Spleen (tissue), 11 donors: Measurements from ENCODE around the gene NCKIPSD. TPM values are rescaled to one million over a fixed set of nuclear protein-coding genes. Genes with fewer than 3 reads are reported as not detected.
A peak's percentile ranks its signal among the peaks of the same experiment; 100 is the strongest.

Source experiments
- DNase-seq: peaks from one replicate; pipeline ENCODE4 v3.0.0-alpha.2; 2020
- H3K27ac ChIP-seq, 8 donors: fragments of 200-600 bp; sonication (generic) in 7 of 8; 1 replicate in 4 of 8; 2 replicates in 4 of 8; pipeline versions ENCODE4 v1.5.0 to v1.8.0; 2016 to 2021; ENCODE audit warnings: inconsistent platforms in 4 of 8, mild to moderate bottlenecking in 4 of 8, moderate library complexity in 1 of 8
- H3K27me3 ChIP-seq, 7 donors: fragments of 200-600 bp; sonication (generic) in 6 of 7; replicated peaks in 1 of 7; 1 replicate in 4 of 7; 2 replicates in 3 of 7; pipeline versions ENCODE4 v1.5.0 to v1.8.0; 2016 to 2021; ENCODE audit warnings: inconsistent platforms in 3 of 7, mild to moderate bottlenecking in 1 of 7
- H3K36me3 ChIP-seq, 6 donors: fragments of 200-600 bp; sonication (generic) in 5 of 6; 1 replicate in 4 of 6; 2 replicates in 2 of 6; pipeline versions ENCODE4 v1.5.0 to v1.8.0; 2016 to 2021; ENCODE audit warnings: inconsistent platforms in 2 of 6
- H3K4me1 ChIP-seq, 6 donors: fragments of 200-600 bp; sonication (generic) in 5 of 6; 1 replicate in 3 of 6; 2 replicates in 3 of 6; pipeline versions ENCODE4 v1.5.0 to v1.8.0; 2016 to 2021; ENCODE audit warnings: inconsistent platforms in 3 of 6
- H3K4me3 ChIP-seq, 8 donors: fragments of 200-600 bp; sonication (generic) in 7 of 8; 1 replicate in 4 of 8; 2 replicates in 4 of 8; pipeline versions ENCODE4 v1.5.0 to v1.8.0; 2016 to 2021; ENCODE audit warnings: inconsistent platforms in 4 of 8, mild to moderate bottlenecking in 4 of 8, moderate library complexity in 2 of 8
- H3K9me3 ChIP-seq, 8 donors: fragments of 200-600 bp; sonication (generic) in 7 of 8; 1 replicate in 4 of 8; 2 replicates in 4 of 8; pipeline versions ENCODE4 v1.5.0 to v1.8.0; 2016 to 2021; ENCODE audit warnings: inconsistent platforms in 4 of 8
- POLR2A ChIP-seq, 3 donors: fragments of 450-650 bp; IDR thresholded peaks; one replicate each; pipeline ENCODE4 v1.5.1; 2017; ENCODE audit warnings: antibody characterized with exemption in 3 of 3, mild to moderate bottlenecking in 1 of 3
- POLR2AphosphoS5 ChIP-seq, 3 donors: sonication (generic); formaldehyde crosslinking; IDR thresholded peaks; one replicate each; pipeline ENCODE4 v1.5.1; 2017; ENCODE audit warnings: antibody characterized with exemption in 3 of 3
- WGBS, 5 donors: extraction: QIAGEN DNeasy Blood & Tissue Kit in 3 of 5; methylation state at CpG; one replicate each; pipeline versions ENCODE4 v1.1.5 to v1.1.7; 2013 to 2018; 5-methylcytosine and 5-hydroxymethylcytosine counted together
- intact Hi-C: fragments of 100-400 bp; cut with DNase I; formaldehyde crosslinking; loops from one replicate; pipeline ENCODE4 v1.15.0; 2023; ENCODE audit warnings: low total_unique reads
- polyA plus RNA-seq, 3 donors: library from polyadenylated mRNA; stranded (reverse); fragments of 200-250 nt; gene quantifications; one replicate each; pipeline ENCODE4 v1.2.1, GENCODE V29; 2013
- total RNA-seq, 7 donors: library from RNA; depleted of rRNA in 3 of 7; stranded (reverse); fragments of >200 nt in 3 of 7; fragmentation: NEBNext Ultra II Directional in 4 of 7; extraction: Animal tissue kit (Norgen Biotek cat#: 25700) in 4 of 7; gene quantifications; one replicate each; pipeline versions ENCODE4 v1.1.0 to v1.2.1, GENCODE V29; 2016 to 2021
- TF ChIP-seq, protein P1 (sequence below), 11 experiments: fragments of 200-600 bp in 7 of 11; fragments of 450-650 bp in 4 of 11; sonication (generic) in 4 of 11; IDR thresholded peaks in 8 of 11; conservative IDR thresholded peaks in 3 of 11; 1 replicate in 7 of 11; 2 replicates in 4 of 11; pipeline versions ENCODE4 v1.4.0 to v1.8.0; 2016 to 2021; ENCODE audit warnings: antibody characterized with exemption in 11 of 11, inconsistent platforms in 4 of 11, mild to moderate bottlenecking in 1 of 11
- donor health status: healthy with polysubstance abuse.
- donor health status: DM: no; HTN: no; CAD: no; lungs with moderate emphysema.
- donor health status: DM: no; HTN: no; CAD: no.
- donor health status: Bipolar disorder and iron deficiency.
- donor health status: healthy.
- donor health status: DM: no; HTN: no; CAD: no.
- donor health status: DM: yes; HTN: yes; CAD: no.

Gene NCKIPSD
- total and polyA plus RNA-seq, 10 donors, result 5.9 to 33.9 (median 17.8) TPM

DNA sequence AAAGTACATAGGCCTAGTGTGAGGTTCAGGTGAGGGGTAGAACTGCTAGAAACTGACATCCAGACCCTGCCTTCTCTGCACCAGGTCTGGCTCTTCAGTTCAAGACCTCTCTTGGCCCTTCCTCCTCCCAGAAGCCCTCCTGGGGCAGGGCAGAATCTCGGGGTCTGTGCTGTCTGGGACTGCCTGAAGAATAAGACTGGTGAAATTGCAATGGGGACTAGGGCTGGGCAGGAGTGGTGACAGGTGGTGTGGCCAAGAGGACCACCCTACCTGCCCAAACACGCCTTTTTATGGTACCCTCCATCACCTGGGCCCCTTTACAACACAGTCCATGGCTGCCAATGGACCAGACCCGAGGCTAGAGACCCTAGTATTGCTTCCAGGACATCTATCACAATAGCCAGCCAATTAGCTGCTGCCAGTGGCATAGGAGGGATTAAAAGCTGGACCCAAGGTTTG, 1.5 kb upstream of the NCKIPSD start:
- Histone ChIP-seq H3K4me3 (no peak overlapping the region), H3K27ac (peak overlapping the region in 1 of 8 donors; percentile 27), H3K4me1 (peaks cover 18 to 39% (median 32%) of the 10 kb centered on the region in 6 donors), H3K27me3 (no peaks in the 10 kb centered on the region), H3K9me3 (no peaks in the 10 kb centered on the region), H3K36me3 (peaks cover 4 to 58% (median 52%) of the 10 kb centered on the region in 6 donors)
- WGBS, 5 donors, result 58 to 83% (median 75%) methylated on average over 3 of the region's 3 CpGs
- intact Hi-C loops, result no loop called here
- TF ChIP-seq POLR2AphosphoS5 (IDR thresholded peaks at IDR 0.05) (no peak), POLR2A (IDR thresholded peaks at IDR 0.05) (no peak)
- TF ChIP-seq, protein P1, sequence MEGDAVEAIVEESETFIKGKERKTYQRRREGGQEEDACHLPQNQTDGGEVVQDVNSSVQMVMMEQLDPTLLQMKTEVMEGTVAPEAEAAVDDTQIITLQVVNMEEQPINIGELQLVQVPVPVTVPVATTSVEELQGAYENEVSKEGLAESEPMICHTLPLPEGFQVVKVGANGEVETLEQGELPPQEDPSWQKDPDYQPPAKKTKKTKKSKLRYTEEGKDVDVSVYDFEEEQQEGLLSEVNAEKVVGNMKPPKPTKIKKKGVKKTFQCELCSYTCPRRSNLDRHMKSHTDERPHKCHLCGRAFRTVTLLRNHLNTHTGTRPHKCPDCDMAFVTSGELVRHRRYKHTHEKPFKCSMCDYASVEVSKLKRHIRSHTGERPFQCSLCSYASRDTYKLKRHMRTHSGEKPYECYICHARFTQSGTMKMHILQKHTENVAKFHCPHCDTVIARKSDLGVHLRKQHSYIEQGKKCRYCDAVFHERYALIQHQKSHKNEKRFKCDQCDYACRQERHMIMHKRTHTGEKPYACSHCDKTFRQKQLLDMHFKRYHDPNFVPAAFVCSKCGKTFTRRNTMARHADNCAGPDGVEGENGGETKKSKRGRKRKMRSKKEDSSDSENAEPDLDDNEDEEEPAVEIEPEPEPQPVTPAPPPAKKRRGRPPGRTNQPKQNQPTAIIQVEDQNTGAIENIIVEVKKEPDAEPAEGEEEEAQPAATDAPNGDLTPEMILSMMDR (IDR thresholded peaks at IDR 0.05 in 8 of 11, conservative IDR thresholded peaks at IDR 0.05 in 3 of 11), result no peak
- no peak for DNase-seq

DNA sequence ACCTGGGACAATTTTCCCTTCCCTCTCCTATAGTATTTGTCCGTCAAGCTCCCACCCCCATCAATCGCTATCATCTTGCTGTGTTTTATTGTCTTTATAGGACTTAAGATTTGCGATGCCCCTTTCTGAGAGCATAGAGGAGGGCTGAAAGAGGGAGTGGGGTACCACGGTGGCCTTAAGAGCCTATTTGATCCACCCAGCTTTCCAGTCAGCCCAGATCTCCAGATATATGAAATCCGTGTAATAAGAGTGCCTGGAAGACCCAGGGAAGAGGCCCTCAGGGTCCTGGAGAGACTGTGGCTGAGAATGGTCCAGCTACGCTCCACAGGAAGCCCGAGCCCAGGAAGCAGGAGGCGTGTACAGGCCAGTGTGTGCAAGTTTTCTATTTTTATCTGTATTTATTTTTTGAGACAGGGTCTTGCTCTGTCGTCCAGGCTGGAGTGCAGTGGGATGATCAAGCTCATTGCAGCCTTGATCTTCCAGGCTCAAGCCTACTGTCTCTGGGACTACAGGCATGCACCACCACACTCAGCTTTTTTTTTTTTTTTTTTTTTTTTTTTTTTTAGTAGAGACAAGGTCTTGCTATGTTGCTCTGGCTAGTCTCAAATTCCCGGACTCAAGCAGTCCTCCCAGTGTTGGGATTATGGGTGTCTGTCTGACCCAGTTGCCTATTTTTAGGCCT, 964 bp upstream of the NCKIPSD start:
- Histone ChIP-seq H3K36me3 (peaks cover 4 to 58% (median 52%) of the 10 kb centered on the region in 6 donors), H3K4me3 (peak overlapping the region in 4 of 8 donors; percentile 73 to 94 (median 80)), H3K9me3 (no peaks in the 10 kb centered on the region), H3K27ac (peak overlapping the region in 5 of 8 donors; percentile 89 to 95 (median 90)), H3K27me3 (no peaks in the 10 kb centered on the region), H3K4me1 (peaks cover 18 to 39% (median 32%) of the 10 kb centered on the region in 6 donors)
- TF ChIP-seq, protein P1 (IDR thresholded peaks at IDR 0.05 in 8 of 11, conservative IDR thresholded peaks at IDR 0.05 in 3 of 11), result no peak
- TF ChIP-seq POLR2A (IDR thresholded peaks at IDR 0.05), result no peak
- TF ChIP-seq POLR2AphosphoS5 (IDR thresholded peaks at IDR 0.05), result no peak
- DNase-seq, result no peak
- intact Hi-C loops, result no loop called here
- 56 to 77% (median 63%) methylated on average over 10 of the region's 10 CpGs for WGBS, 5 donors

DNA sequence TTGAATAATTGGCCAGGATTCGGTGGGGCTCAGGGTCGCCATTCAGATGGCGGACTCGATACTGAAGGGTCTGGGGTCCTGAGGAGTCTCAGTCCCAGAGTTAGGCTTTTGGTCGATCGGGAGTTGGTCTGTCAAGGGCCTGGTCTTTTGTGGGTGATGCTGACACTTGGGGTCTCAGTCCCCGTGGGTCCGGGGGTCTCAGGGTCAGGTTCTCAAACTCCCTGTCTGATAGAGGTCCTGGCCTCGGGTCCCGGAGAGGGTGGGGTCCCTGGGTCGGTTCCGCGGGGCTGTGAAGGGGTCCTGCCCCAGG, 467 bp downstream of the NCKIPSD start:
- Histone ChIP-seq H3K27me3 (no peaks in the 10 kb centered on the region), H3K4me3 (peak overlapping the region; percentile 73 to 94 (median 79)), H3K36me3 (peaks cover 4 to 58% (median 47%) of the 10 kb centered on the region in 6 donors), H3K27ac (peak overlapping the region; percentile 80 to 95 (median 90)), H3K4me1 (peaks cover 18 to 41% (median 32%) of the 10 kb centered on the region in 6 donors), H3K9me3 (no peaks in the 10 kb centered on the region)
- DNase-seq, result no peak
- TF ChIP-seq POLR2A (IDR thresholded peaks at IDR 0.05), result no peak
- TF ChIP-seq, protein P1 (IDR thresholded peaks at IDR 0.05 in 8 of 11, conservative IDR thresholded peaks at IDR 0.05 in 3 of 11), result peak in 1 of 11 experiments; percentile 23
- 9 to 26% (median 13%) methylated on average over 8 to 13 of the region's 13 CpGs for WGBS, 5 donors
- intact Hi-C loops, result no loop called here

DNA sequence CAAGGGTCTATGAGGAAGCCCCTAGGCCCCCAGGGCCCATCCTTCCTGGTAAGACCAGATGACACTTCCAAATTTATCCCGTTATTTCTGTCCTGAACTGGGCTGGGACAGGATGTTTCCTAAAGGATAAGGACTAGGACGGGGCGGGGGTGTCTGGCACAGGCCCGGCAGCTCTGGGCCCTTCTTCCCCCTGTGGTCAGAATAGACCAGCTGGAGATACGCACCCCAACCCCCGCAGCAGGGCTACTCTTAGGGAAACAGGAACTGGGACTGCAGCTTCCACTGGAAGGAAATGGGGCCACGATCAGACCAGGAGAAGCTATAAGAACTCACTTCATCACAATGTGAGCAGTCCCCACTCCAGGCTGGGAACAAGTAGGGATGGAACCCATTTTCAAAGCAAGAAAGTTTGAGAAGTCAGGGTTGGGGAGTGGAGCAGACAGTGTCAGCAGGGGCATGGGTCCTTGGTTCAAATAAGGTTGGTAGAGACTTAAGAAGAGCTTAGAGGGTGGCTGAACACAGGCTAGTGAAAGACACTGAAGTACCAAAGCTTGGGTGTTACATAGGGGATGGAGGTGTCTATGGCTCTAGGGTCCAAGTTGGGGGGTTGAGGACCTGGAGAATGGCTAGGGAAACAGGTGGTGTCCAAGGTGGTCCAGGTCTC, 1.1 kb downstream of the NCKIPSD start:
- 13 to 57% (median 28%) methylated on average over 4 to 7 of the region's 7 CpGs for WGBS, 5 donors
- intact Hi-C loops, result no loop called here
- no peak for DNase-seq
- no peaks in the 10 kb centered on the region for H3K27me3 ChIP-seq
- no peaks in the 10 kb centered on the region for H3K9me3 ChIP-seq
- H3K4me3 ChIP-seq, result peak overlapping the region in 5 of 8 donors; percentile 16 to 94 (median 78)
- TF ChIP-seq POLR2AphosphoS5 (IDR thresholded peaks at IDR 0.05) (no peak), POLR2A (IDR thresholded peaks at IDR 0.05) (no peak)
- TF ChIP-seq, protein P1 (IDR thresholded peaks at IDR 0.05 in 8 of 11, conservative IDR thresholded peaks at IDR 0.05 in 3 of 11), result no peak
- peaks cover 18 to 47% (median 36%) of the 10 kb centered on the region in 6 donors for H3K4me1 ChIP-seq
- peaks cover 4 to 58% (median 43%) of the 10 kb centered on the region in 6 donors for H3K36me3 ChIP-seq
- H3K27ac ChIP-seq, result peak overlapping the region in 4 of 8 donors; percentile 5 to 89 (median 36)
